HepG2 (cell line): ENCODE data around the gene TNFSF8. TPM values are rescaled to one million over a fixed set of nuclear protein-coding genes. Genes with fewer than 3 reads are reported as not detected.

Source experiments
- ATAC-seq: fragments of 200-7000 bp; cut with Tn5 transposase; 3 replicates; pipeline ENCODE4 v1.9.1; 2020; ENCODE audit warnings: mild to moderate bottlenecking, moderate library complexity
- BruUV-seq: library from RNA; stranded (reverse); fragments of 400-500 nt; replicated peaks from 2 replicates; lab custom pipeline; 2021; lab: Mats Ljungman, UMichigan
- CTCF ChIA-PET: fragments of 300-600 bp; formaldehyde crosslinking; extraction: SDS; loops from one replicate; lab custom pipeline; 2021; ENCODE audit warnings: low total read pairs, inconsistent platforms, low intra/inter-chr PET ratio; lab: Yijun Ruan, JAX
- POLR2A ChIA-PET: fragments of 350-600 bp; sonication (Branson Sonifier 250); formaldehyde crosslinking; loops from one replicate; lab custom pipeline; 2020; ENCODE audit warnings: antibody characterized with exemption, inconsistent platforms; lab: Yijun Ruan, JAX
- DNase-seq: peaks from one replicate; pipeline ENCODE4 v3.0.0-alpha.2; 2015; ENCODE audit warnings: low spot score
- FAIRE-seq: peaks from 3 replicates; lab custom pipeline; 2011; peaks lifted over from hg19 to GRCh38; lab: Jason Lieb, UNC
- H2AFZ ChIP-seq: one replicate; pipeline ENCODE4 v1.6.1; 2011; ENCODE audit warnings: low read length, inconsistent platforms
- H3K27ac ChIP-seq: fragments of 300-600 bp; 3 replicates; pipeline ENCODE4 v1.8.0; 2011; ENCODE audit warnings: mixed run types, mild to moderate bottlenecking, mixed read lengths, low read length, inconsistent platforms; ENCODE audit not compliant: insufficient read depth; ENCODE audit errors: extremely low read length
- H3K27me3 ChIP-seq, 2 experiments: fragments of 200-600 bp in 1 of 2; 2 replicates in 1 of 2; 3 replicates in 1 of 2; pipeline versions ENCODE4 v1.6.0 to v1.8.0; 2011; ENCODE audit warnings: low read length in 2 of 2, mild to moderate bottlenecking in 2 of 2, moderate library complexity in 2 of 2, inconsistent platforms in 1 of 2; ENCODE audit not compliant: insufficient read depth in 2 of 2, control insufficient read depth in 1 of 2
- H3K36me3 ChIP-seq, 2 experiments: fragments of 200-600 bp in 1 of 2; replicated peaks in 1 of 2; 2 replicates in 1 of 2; 3 replicates in 1 of 2; pipeline versions ENCODE4 v1.5.1 to v1.8.0; 2011; ENCODE audit warnings: low read length in 2 of 2, inconsistent platforms in 1 of 2; ENCODE audit not compliant: insufficient read depth in 2 of 2, control insufficient read depth in 1 of 2
- H3K4me1 ChIP-seq: 2 replicates; pipeline ENCODE4 v1.5.1; 2012; ENCODE audit warnings: low read length, inconsistent platforms; ENCODE audit not compliant: insufficient read depth
- H3K4me2 ChIP-seq: 2 replicates; pipeline ENCODE4 v1.6.0; 2011; ENCODE audit warnings: low read depth, low read length, inconsistent platforms
- H3K4me3 ChIP-seq, 3 experiments: fragments of 200-600 bp in 1 of 3; sonication (generic), shearing (Covaris generic) in 1 of 3; replicated peaks in 1 of 3; 2 replicates each; pipeline ENCODE4 v1.5.1; 2011 to 2016; ENCODE audit warnings: low read length in 3 of 3, inconsistent platforms in 2 of 3, low read depth in 2 of 3, mild to moderate bottlenecking in 2 of 3, control low read depth in 1 of 3, mixed read lengths in 1 of 3; ENCODE audit not compliant: insufficient read depth in 1 of 3
- H3K79me2 ChIP-seq: one replicate; pipeline ENCODE4 v1.6.1; 2011; ENCODE audit warnings: low read length, inconsistent platforms; ENCODE audit not compliant: insufficient read depth
- H3K9ac ChIP-seq: 2 replicates; pipeline ENCODE4 v1.6.0; 2011; ENCODE audit warnings: mild to moderate bottlenecking, low read depth, low read length, inconsistent platforms; ENCODE audit not compliant: insufficient read depth
- H3K9me3 ChIP-seq: 2 replicates; pipeline ENCODE4 v1.5.1; 2012; ENCODE audit warnings: mild to moderate bottlenecking, low read length
- H4K20me1 ChIP-seq: 2 replicates; pipeline ENCODE4 v1.6.0; 2011; ENCODE audit warnings: inconsistent platforms, mild to moderate bottlenecking, low read length, moderate library complexity; ENCODE audit not compliant: insufficient read depth
- MIXL1 ChIP-seq: IDR thresholded peaks from 2 replicates; pipeline ENCODE4 v1.6.1; 2016
- SIX1 ChIP-seq: sonication (generic); formaldehyde crosslinking; IDR thresholded peaks from 2 replicates; pipeline ENCODE4 v1.4.0; 2020; ENCODE audit warnings: missing genetic modification reagents, borderline replicate concordance
- ZNF549 ChIP-seq: sonication (generic); formaldehyde crosslinking; IDR thresholded peaks from 2 replicates; pipeline ENCODE4 v1.5.0; 2020; ENCODE audit warnings: missing genetic modification reagents
- ZNF83 ChIP-seq: sonication (generic); formaldehyde crosslinking; IDR thresholded peaks from 2 replicates; pipeline ENCODE4 v1.4.0; 2020; ENCODE audit warnings: missing genetic modification reagents, mild to moderate bottlenecking, borderline replicate concordance
- WGBS: methylation state at CpG from one replicate; pipeline ENCODE4 v1.1.6; 2017; ENCODE audit warnings: low lambda C conversion rate; 5-methylcytosine and 5-hydroxymethylcytosine counted together
- in situ Hi-C: cut with HindIII; loops from 2 replicates; pipeline ENCODE4 v1.10.0; 2017; ENCODE audit warnings: low pct_unique_long_range_greater_than_20kb; ENCODE audit not compliant: extremely low pct_ligation_motif_present
- intact Hi-C: fragments of 100-400 bp; cut with micrococcal nuclease; formaldehyde crosslinking; loops from one replicate; pipeline ENCODE4 v1.10.0; 2022; ENCODE audit not compliant: unreplicated experiment
- polyA plus RNA-seq, 8 experiments: library from polyadenylated mRNA; depleted of rRNA in 3 of 8; stranded (reverse) in 7 of 8; unstranded in 1 of 8; fragments of >200 nt; fragmentation: Illumina TruSeq in 4 of 8; extraction: Trizol in 4 of 8; gene quantifications; 2 replicates each; pipeline versions ENCODE4 v1.2.1 to v1.2.3, GENCODE V29; 2011 to 2016; ENCODE audit warnings: low read depth in 4 of 8, missing spikeins in 1 of 8, mixed read lengths in 1 of 8; ENCODE audit not compliant: insufficient read depth in 1 of 8
- total RNA-seq, 5 experiments: library from RNA; depleted of rRNA; stranded (reverse); fragments of >200 nt; fragmentation: Illumina TruSeq; extraction: Trizol; gene quantifications; 2 replicates each; pipeline ENCODE4 v1.2.3, GENCODE V29; 2016; ENCODE audit warnings: low read depth in 1 of 5
- TF ChIP-seq, protein P1 (sequence below): sonication (generic); formaldehyde crosslinking; IDR thresholded peaks from 2 replicates; pipeline ENCODE4 v1.5.1; 2020; ENCODE audit warnings: missing genetic modification reagents, mild to moderate bottlenecking, borderline replicate concordance
- TF ChIP-seq, protein P2 (sequence below): sonication (generic); formaldehyde crosslinking; IDR thresholded peaks from 2 replicates; pipeline ENCODE4 v1.4.0; 2020; ENCODE audit warnings: missing genetic modification reagents, borderline replicate concordance

Gene TNFSF8
- total and polyA plus RNA-seq, 2 of the 13 experiments (the other 11 are each of a cell fraction or from before 2014, with no cell fraction given) = not detected

GRCh38 chr9:114851306-114851705, 79.1 kb downstream of the TNFSF8 start:
- DNase-seq (no peak), FAIRE-seq (no peak), ATAC-seq (no peak)
- BruUV-seq = no TSS peak
- POLR2A ChIA-PET = no interaction called here
- in situ Hi-C loops (no loop called here), intact Hi-C loops (no loop called here)
- Histone ChIP-seq H3K9ac (no peak overlapping the region), H4K20me1 (no peaks in the 10 kb centered on the region), H3K27me3 (no peaks in the 10 kb centered on the region), H3K9me3 (no peaks in the 10 kb centered on the region), H3K4me3 (no peak overlapping the region), H3K4me1 (no peaks in the 10 kb centered on the region), H3K36me3 (no peaks in the 10 kb centered on the region), H3K79me2 (no peaks in the 10 kb centered on the region), H2AFZ (no peak overlapping the region)
- CTCF ChIA-PET = no interaction called here
- no peak for TF ChIP-seq ZNF83 (CRISPR knock-in tag)
- no peak for TF ChIP-seq SIX1 (CRISPR knock-in tag)
- TF ChIP-seq, protein P1, sequence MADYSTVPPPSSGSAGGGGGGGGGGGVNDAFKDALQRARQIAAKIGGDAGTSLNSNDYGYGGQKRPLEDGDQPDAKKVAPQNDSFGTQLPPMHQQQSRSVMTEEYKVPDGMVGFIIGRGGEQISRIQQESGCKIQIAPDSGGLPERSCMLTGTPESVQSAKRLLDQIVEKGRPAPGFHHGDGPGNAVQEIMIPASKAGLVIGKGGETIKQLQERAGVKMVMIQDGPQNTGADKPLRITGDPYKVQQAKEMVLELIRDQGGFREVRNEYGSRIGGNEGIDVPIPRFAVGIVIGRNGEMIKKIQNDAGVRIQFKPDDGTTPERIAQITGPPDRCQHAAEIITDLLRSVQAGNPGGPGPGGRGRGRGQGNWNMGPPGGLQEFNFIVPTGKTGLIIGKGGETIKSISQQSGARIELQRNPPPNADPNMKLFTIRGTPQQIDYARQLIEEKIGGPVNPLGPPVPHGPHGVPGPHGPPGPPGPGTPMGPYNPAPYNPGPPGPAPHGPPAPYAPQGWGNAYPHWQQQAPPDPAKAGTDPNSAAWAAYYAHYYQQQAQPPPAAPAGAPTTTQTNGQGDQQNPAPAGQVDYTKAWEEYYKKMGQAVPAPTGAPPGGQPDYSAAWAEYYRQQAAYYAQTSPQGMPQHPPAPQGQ = no peak
- TF ChIP-seq, protein P2, sequence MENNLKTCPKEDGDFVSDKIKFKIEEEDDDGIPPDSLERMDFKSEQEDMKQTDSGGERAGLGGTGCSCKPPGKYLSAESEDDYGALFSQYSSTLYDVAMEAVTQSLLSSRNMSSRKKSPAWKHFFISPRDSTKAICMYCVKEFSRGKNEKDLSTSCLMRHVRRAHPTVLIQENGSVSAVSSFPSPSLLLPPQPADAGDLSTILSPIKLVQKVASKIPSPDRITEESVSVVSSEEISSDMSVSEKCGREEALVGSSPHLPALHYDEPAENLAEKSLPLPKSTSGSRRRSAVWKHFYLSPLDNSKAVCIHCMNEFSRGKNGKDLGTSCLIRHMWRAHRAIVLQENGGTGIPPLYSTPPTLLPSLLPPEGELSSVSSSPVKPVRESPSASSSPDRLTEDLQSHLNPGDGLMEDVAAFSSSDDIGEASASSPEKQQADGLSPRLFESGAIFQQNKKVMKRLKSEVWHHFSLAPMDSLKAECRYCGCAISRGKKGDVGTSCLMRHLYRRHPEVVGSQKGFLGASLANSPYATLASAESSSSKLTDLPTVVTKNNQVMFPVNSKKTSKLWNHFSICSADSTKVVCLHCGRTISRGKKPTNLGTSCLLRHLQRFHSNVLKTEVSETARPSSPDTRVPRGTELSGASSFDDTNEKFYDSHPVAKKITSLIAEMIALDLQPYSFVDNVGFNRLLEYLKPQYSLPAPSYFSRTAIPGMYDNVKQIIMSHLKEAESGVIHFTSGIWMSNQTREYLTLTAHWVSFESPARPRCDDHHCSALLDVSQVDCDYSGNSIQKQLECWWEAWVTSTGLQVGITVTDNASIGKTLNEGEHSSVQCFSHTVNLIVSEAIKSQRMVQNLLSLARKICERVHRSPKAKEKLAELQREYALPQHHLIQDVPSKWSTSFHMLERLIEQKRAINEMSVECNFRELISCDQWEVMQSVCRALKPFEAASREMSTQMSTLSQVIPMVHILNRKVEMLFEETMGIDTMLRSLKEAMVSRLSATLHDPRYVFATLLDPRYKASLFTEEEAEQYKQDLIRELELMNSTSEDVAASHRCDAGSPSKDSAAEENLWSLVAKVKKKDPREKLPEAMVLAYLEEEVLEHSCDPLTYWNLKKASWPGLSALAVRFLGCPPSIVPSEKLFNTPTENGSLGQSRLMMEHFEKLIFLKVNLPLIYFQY = no peak
- TF ChIP-seq MIXL1 (CRISPR knock-in tag) = no peak
- TF ChIP-seq ZNF549 (CRISPR knock-in tag) = no peak
- TF ChIP-seq, all 625 proteins: peak for 0
- no peak overlapping the region for H3K27ac ChIP-seq
- WGBS = 29% methylated on average over 3 of the region's 3 CpGs
- no peak overlapping the region for H3K4me2 ChIP-seq

Other genes with a start within 250 kb of the TNFSF8 start
- not detected in 2 replicates for gene TEX48, start 248.4 kb downstream of the TNFSF8 start, total RNA-seq (2016; rRNA removed; fragmentation: Illumina TruSeq; extraction: Trizol)
- not detected in 2 replicates for gene TEX48, start 248.4 kb downstream of the TNFSF8 start, polyA plus RNA-seq (2011; rRNA removed)
- 0.02 TPM in 1 of 2 replicates, not detected in the other for gene TNFSF15, start 124.6 kb downstream of the TNFSF8 start, total RNA-seq (2016; rRNA removed; fragmentation: Illumina TruSeq; extraction: Trizol)
- 0.03 and 0.12 TPM in 2 replicates for gene TNFSF15, start 124.6 kb downstream of the TNFSF8 start, polyA plus RNA-seq (2011; rRNA removed)
- not detected in 2 replicates for gene TNC, start 187.6 kb upstream of the TNFSF8 start, total RNA-seq (2016; rRNA removed; fragmentation: Illumina TruSeq; extraction: Trizol)
- not detected in 2 replicates for gene TNC, start 187.6 kb upstream of the TNFSF8 start, polyA plus RNA-seq (2011; rRNA removed)